ENCODE data around the gene TAS2R7.
"Not testable (repeated sequence)": the region's sequence is repeated elsewhere in the genome, so short reads cannot be mapped to it uniquely, and the experiment has no call there.

The TAS2R7 gene

DNA sequence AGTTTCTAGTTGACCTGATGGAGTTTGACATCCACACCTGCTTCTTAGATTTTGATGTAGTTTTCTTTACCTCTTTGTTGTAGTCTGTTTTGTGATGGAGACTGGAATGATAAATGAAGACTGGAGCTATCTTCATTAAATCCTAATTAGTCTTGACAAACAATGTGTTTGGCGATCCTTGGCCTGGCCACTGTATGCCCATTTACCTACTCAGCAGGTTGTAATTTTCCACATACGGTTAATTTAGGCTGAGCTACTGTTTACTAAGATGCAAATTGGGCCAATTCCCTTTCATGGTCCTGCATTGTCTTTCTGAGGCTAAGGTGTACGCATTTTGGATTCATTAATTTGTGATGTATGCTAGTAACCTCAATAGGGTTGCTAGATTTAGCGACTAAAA, at the start of gene TAS2R7:
Gene TAS2R7 (minus strand): TSS at position 41 of the 400 bp plus-strand sequence. CDS start 57 bp downstream, outside the sequence.
- DNase-seq = no peak

- no peak for DNase-seq
Observed at GRCh38 chr12:10851243-10851858, 48.9 kb upstream of the TAS2R7 start.

DNA sequence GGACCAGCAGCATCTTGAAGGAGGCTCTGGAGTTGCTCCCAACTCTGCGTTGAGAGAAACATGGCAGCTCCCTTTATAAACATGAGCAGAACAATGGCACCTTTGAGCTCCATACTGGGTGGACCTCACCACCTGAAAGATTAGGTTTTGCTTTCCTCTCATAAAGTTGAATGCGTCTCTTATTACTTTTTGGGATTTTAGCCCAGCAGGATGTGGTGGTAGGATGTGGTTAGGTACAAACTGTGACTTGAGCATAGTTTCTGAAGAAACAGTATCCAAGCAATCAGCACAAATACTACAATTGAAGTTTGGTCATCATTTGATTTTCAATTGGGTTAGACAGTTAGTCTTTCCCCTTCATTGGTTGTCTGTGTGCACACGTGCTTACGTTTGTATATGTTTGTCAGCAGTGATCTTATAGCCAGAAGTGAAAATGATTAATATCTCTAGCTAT, 47.0 kb upstream of the TAS2R7 start, which contains the start of gene PRR4:
Gene PRR4 (minus strand): TSS at position 51 of the 454 bp plus-strand sequence. CDS start 38 bp downstream, at position 13.
- no peak for DNase-seq

GRCh38 chr12:10847744-10848143, 45.3 kb upstream of the TAS2R7 start:
- DNase-seq = no peak

GRCh38 chr12:10842862-10843261, 40.4 kb upstream of the TAS2R7 start:
- no peak for DNase-seq

DNA sequence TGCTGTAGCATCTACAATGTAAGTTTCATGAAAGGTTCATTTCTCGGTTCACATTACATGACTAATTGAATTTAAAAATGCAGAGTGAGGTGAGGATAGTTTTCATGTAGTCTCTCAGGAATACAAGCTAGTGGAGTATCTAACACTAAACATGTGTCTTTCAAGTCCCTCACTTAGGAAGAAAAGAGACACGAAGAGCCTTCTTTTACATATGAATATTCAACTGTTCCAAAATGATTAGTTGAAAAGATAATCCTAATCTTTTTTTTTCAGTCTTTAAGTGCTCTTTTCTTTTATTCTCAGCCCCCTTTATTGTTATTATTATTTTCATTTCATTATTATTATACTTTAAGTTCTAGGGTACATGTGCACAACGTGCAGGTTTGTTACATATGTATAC, 36.0 kb upstream of the TAS2R7 start:
- no peak for DNase-seq

- DNase-seq = no peak
Observed at GRCh38 chr12:10829994-10830393, 27.6 kb upstream of the TAS2R7 start.

- DNase-seq = no peak
Observed at GRCh38 chr12:10826258-10826657, 23.8 kb upstream of the TAS2R7 start, which contains the start of gene TAS2R10. TSS of gene TAS2R10 (minus strand) at chr12:10826358. CDS start at chr12:10826269, 89 bp downstream.

DNA sequence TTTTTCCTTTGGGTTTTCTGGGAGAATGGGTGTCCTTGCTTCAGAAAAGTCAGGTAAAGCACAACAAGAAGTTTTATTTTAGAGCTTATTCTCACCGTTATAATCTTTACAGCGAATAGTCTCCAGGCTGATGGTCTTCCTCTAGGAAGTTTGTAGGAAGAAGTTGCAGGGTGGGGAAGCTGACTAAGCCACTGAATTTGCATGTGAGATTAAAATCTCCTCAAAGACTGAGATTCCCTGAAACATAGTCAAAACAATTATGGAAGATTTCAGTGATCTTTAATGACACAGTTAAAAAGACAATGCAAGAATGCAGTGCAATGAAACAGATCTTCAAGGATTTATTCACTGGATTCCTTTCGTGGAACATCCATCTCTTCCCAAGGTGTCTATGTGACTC, 22.5 kb upstream of the TAS2R7 start:
- no peak for DNase-seq

DNA sequence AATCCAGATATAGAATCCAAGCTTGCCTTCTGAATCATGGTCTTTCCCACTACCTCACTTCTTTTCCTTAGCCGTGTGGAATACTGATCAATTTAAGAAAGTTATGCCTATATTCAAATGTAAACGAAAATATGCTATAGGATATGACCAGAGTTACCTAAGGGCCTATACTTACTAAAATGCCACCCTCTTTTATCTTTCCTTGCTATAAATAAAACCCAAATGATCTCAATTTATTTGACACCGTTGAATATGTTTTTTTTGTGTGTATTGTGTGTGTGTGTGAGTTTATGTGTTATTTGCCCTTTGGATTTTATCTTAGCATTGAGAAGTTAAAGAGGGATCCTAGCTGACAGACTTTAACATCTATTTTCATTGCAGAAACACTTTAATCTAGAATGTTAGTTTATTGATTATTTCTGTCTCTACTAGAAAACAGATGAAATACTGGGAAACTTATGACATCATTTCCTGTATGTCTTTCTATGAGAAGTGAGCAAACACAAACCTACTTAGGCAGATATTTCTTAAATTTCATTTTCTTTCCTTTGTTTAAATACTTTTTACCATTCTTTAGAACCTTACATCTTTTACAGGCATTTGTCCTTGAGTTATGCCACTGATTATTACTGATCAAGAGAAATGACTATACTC, 9.6 kb upstream of the TAS2R7 start:
- DNase-seq = no peak

- no peak for DNase-seq
Observed at GRCh38 chr12:10810068-10810467, 7.6 kb upstream of the TAS2R7 start, which contains the start of gene TAS2R9. TSS of gene TAS2R9 (minus strand) at chr12:10810168. CDS start at chr12:10810075, 93 bp downstream.

DNA sequence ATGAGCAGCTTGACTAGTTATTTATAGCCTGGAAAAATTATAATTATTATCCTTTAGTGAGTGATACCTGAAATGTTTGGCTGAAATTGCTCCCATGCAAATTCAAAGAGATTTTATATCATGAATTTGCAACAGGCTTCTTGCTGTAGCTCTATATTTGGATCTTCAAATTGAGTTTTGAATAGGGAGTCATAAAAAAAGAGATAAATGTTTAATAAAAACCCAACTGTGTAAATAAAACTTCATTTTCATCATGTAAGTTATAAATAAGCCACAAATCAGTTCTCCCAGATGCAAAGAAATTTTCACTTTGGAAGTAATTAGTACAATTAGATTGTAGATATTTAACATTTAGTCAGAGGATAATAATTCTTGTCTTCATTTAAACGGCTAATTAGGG, 4.8 kb upstream of the TAS2R7 start, which contains the start of gene TAS2R8:
Gene TAS2R8 (minus strand): TSS at position 101 of the 400 bp plus-strand sequence. CDS start 306 bp downstream, outside the sequence.
- DNase-seq = no peak

- no peak for DNase-seq
Observed at GRCh38 chr12:10801741-10802140, 686 bp downstream of the TAS2R7 start.

DNA sequence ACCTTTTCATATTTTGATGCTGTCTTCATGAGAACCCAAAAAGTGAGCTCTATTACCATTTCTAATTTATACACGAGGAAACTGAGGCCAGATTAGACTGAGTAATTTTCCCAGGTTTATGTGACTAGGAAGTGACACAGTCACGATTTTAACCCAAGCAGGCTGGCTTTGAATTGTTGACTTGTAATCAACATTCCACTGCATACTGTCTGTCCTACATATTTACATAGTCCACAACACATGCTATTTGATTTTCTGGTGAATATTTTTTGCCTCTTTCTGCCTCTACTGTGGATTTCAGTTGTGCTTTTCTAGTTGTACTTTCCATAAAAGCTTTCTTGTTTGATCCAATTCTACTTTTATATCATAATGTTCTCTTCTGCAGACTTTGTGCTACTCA, 8.2 kb downstream of the TAS2R7 start:
- DNase-seq = no peak

DNA sequence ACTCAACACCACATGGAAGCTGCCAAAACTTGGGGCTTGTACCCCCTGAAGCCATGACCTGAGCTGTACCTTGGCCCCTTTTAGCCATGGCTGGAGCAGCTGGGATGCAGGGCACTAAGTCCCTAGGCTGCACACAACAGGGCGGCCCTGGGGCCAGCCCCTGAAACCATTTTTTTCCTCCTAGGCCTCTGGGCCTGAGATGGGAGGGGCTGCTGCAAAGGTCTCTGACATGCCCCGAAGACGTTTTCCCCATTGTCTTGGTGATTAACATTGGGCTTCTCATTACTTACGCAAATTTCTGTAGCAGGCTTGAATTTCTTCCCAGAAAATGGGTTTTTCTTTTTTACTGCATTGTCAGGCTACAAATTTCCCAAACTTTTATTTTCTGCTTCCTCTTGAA, 10.7 kb downstream of the TAS2R7 start:
- DNase-seq = not testable (repeated sequence)

GRCh38 chr12:10783252-10783651, 19.2 kb downstream of the TAS2R7 start:
- DNase-seq = no peak

GRCh38 chr12:10779103-10779502, 23.3 kb downstream of the TAS2R7 start:
- DNase-seq = no peak

DNA sequence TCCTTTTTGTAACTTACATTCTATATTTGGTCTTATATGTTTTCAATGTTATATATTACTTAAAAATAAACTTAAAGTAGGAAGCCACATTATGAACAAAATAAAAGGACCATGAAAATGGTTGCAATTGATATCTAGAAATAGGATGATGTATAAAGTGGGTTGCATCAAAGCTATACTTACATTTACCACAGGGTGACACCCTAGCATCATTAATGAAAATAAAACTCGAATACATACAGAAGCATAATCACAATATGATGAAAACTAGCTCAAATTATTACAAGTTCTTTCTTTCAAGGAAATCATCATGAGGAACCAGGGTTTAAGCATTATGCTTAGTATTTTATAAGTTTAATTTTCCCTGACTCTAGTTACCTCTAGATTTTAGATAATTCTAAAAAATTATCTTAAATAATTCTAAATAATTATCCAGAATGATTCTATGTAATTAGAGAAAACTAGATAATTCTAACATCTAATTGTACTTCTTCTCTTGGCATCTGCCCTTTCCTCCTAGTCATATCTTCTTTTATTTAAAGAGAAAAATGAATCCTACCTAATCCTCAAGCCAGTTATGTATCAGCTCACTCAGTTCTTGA, 31.2 kb downstream of the TAS2R7 start:
- no peak for DNase-seq

GRCh38 chr12:10759657-10760056, 42.8 kb downstream of the TAS2R7 start:
- DNase-seq = no peak

- no peak for DNase-seq
Observed at GRCh38 chr12:10756194-10756593, 46.2 kb downstream of the TAS2R7 start.

DNA sequence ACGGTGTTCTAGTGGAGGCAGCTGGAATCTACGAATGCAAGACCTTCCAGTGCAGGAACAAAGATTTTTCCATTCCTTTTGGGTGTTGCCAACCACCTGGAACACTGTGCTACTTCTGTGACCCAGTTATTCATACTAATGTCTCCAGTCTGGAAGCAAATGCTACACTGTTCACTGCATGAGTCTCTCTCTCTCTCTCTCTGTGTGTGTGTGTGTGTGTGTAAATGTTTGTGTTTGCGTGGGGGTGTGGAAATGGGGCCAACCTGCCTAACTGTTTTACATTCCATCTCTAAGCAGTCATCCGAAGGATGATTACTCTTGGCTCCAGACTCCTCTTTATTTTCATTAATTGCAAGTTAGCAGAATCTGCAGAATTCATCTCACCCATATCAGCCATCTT, 49.4 kb downstream of the TAS2R7 start:
- DNase-seq = no peak

All from stimulated activated CD4-positive, alpha-beta T cell treated with anti-CD3 and anti-CD28 coated beads, Interleukin-1b, Interleukin-23, amount 100 ng/mL, for 48 hours (primary cell).